Hindlimb muscle (tissue), 1 donor: Measurements from ENCODE around the gene KIAA1671. TPM values are rescaled to one million over a fixed set of nuclear protein-coding genes. Genes with fewer than 3 reads are reported as not detected.

Experiments used
- DNase-seq: peaks from one replicate; pipeline ENCODE4 v3.0.0-alpha.2; 2013
- polyA plus RNA-seq: library from polyadenylated mRNA; unstranded; fragments of 120-200 nt; gene quantifications from one replicate; pipeline ENCODE4 v1.2.1, GENCODE V29; 2013; ENCODE audit not compliant: insufficient read length

Gene KIAA1671
- polyA plus RNA-seq, 1 donor = 43.3 TPM

- DNase-seq = no peak
Observed at GRCh38 chr22:24981656-24982055, 29.1 kb downstream of the KIAA1671 start.

- DNase-seq = no peak
Observed at GRCh38 chr22:24982301-24983056, 30.0 kb downstream of the KIAA1671 start.

- DNase-seq = no peak
Observed at GRCh38 chr22:24983151-24983550, 30.6 kb downstream of the KIAA1671 start.

- DNase-seq = no peak
Observed at GRCh38 chr22:24984122-24984521, 31.6 kb downstream of the KIAA1671 start.

- no peak for DNase-seq
Observed at GRCh38 chr22:24985826-24986214, 33.3 kb downstream of the KIAA1671 start.

GRCh38 chr22:24986816-24987215, 34.3 kb downstream of the KIAA1671 start:
- DNase-seq = no peak

- DNase-seq = no peak
Observed at GRCh38 chr22:24989135-24989534, 36.6 kb downstream of the KIAA1671 start.

GRCh38 chr22:24989541-24989951, 37.0 kb downstream of the KIAA1671 start:
- no peak for DNase-seq

- no peak for DNase-seq
Observed at GRCh38 chr22:24990344-24990905, 37.9 kb downstream of the KIAA1671 start.

GRCh38 chr22:24992946-24993345, 40.4 kb downstream of the KIAA1671 start:
- no peak for DNase-seq

- DNase-seq = no peak
Observed at GRCh38 chr22:24994070-24994763, 41.7 kb downstream of the KIAA1671 start.

- no peak for DNase-seq
Observed at GRCh38 chr22:24995649-24996180, 43.2 kb downstream of the KIAA1671 start.

- DNase-seq = no peak
Observed at GRCh38 chr22:24996420-24996952, 44.0 kb downstream of the KIAA1671 start.

GRCh38 chr22:24997023-24997422, 44.5 kb downstream of the KIAA1671 start:
- no peak for DNase-seq

- DNase-seq = no peak
Observed at GRCh38 chr22:25000686-25001085, 48.2 kb downstream of the KIAA1671 start.

- DNase-seq = no peak
Observed at GRCh38 chr22:25002241-25002985, 49.9 kb downstream of the KIAA1671 start.

- no peak for DNase-seq
Observed at GRCh38 chr22:25006354-25006753, 53.8 kb downstream of the KIAA1671 start.

GRCh38 chr22:25007444-25008106, 55.1 kb downstream of the KIAA1671 start:
- DNase-seq = no peak

GRCh38 chr22:25008666-25009065, 56.1 kb downstream of the KIAA1671 start:
- no peak for DNase-seq

GRCh38 chr22:25012741-25013143, 60.2 kb downstream of the KIAA1671 start:
- no peak for DNase-seq

- no peak for DNase-seq
Observed at GRCh38 chr22:25013607-25014006, 61.1 kb downstream of the KIAA1671 start.
